H9 (cell line): ENCODE measurements around the gene SENP8. TPM values are rescaled to one million over a fixed set of nuclear protein-coding genes. Genes with fewer than 3 reads are reported as not detected.

Source experiments
- DNase-seq: peaks from one replicate; pipeline ENCODE4 v3.0.0-alpha.2; 2017
- H2AFZ ChIP-seq: one replicate; pipeline ENCODE4 v1.6.1; 2013; ENCODE audit warnings: mild to moderate bottlenecking, low read length, control low read depth, moderate library complexity
- H2AK5ac ChIP-seq: 2 replicates; pipeline ENCODE4 v1.6.1; 2013; ENCODE audit warnings: low read length, control low read depth, mixed read lengths; ENCODE audit not compliant: insufficient read length
- H2BK120ac ChIP-seq: one replicate; pipeline ENCODE4 v1.6.1; 2013; ENCODE audit warnings: low read depth, mild to moderate bottlenecking, low read length, control low read depth, inconsistent platforms; ENCODE audit not compliant: poor library complexity, severe bottlenecking
- H2BK12ac ChIP-seq: 2 replicates; pipeline ENCODE4 v1.6.1; 2013; ENCODE audit warnings: low read length, control low read depth, mixed read lengths, low read depth; ENCODE audit not compliant: insufficient read length
- H2BK15ac ChIP-seq: 2 replicates; pipeline ENCODE4 v1.6.1; 2013; ENCODE audit warnings: low read depth, low read length, control low read depth
- H2BK20ac ChIP-seq: one replicate; pipeline ENCODE4 v1.6.1; 2013; ENCODE audit warnings: low read depth, mild to moderate bottlenecking, low read length, control low read depth, inconsistent platforms; ENCODE audit not compliant: poor library complexity, severe bottlenecking
- H2BK5ac ChIP-seq: 2 replicates; pipeline ENCODE4 v1.6.1; 2013; ENCODE audit warnings: low read length, control low read depth, mixed read lengths; ENCODE audit not compliant: insufficient read length
- H3K14ac ChIP-seq: 2 replicates; pipeline ENCODE4 v1.6.1; 2013; ENCODE audit warnings: low read length, control low read depth; ENCODE audit not compliant: insufficient read depth
- H3K18ac ChIP-seq: 2 replicates; pipeline ENCODE4 v1.6.1; 2013; ENCODE audit warnings: low read depth, mild to moderate bottlenecking, mixed read lengths, low read length, control low read depth; ENCODE audit not compliant: insufficient read length
- H3K23ac ChIP-seq: 2 replicates; pipeline ENCODE4 v1.6.1; 2013; ENCODE audit warnings: low read length, control low read depth, mixed read lengths, low read depth; ENCODE audit not compliant: insufficient read length
- H3K23me2 ChIP-seq: 2 replicates; pipeline ENCODE4 v1.6.1; 2013; ENCODE audit warnings: low read depth, mild to moderate bottlenecking, mixed read lengths, low read length, control low read depth; ENCODE audit not compliant: insufficient read length, poor library complexity, severe bottlenecking
- H3K27ac ChIP-seq: 2 replicates; pipeline ENCODE4 v1.5.1; 2013; ENCODE audit warnings: low read length, control low read depth, mixed read lengths, low read depth; ENCODE audit not compliant: insufficient read length
- H3K27me3 ChIP-seq: 2 replicates; pipeline ENCODE4 v1.6.1; 2013; ENCODE audit warnings: low read length, control low read depth, inconsistent platforms; ENCODE audit not compliant: insufficient read depth
- H3K4ac ChIP-seq: 2 replicates; pipeline ENCODE4 v1.6.1; 2013; ENCODE audit warnings: low read depth, mild to moderate bottlenecking, control low read depth, inconsistent platforms, low read length, moderate library complexity
- H3K4me1 ChIP-seq: 2 replicates; pipeline ENCODE4 v1.6.1; 2013; ENCODE audit warnings: low read length, control low read depth, inconsistent platforms; ENCODE audit not compliant: insufficient read depth
- H3K4me2 ChIP-seq: 2 replicates; pipeline ENCODE4 v1.6.1; 2013; ENCODE audit warnings: low read length, control low read depth, mixed read lengths; ENCODE audit not compliant: insufficient read length, insufficient read depth
- H3K56ac ChIP-seq: 2 replicates; pipeline ENCODE4 v1.6.1; 2013; ENCODE audit warnings: low read depth, mild to moderate bottlenecking, mixed read lengths, low read length, control low read depth; ENCODE audit not compliant: insufficient read length
- H3K79me1 ChIP-seq: 2 replicates; pipeline ENCODE4 v1.6.1; 2013; ENCODE audit warnings: low read depth, mild to moderate bottlenecking, moderate library complexity, low read length, control low read depth, inconsistent platforms; ENCODE audit not compliant: insufficient read depth, poor library complexity, severe bottlenecking
- H3K79me2 ChIP-seq: 2 replicates; pipeline ENCODE4 v1.6.1; 2013; ENCODE audit warnings: low read length, control low read depth, inconsistent platforms; ENCODE audit not compliant: insufficient read depth
- H3K9ac ChIP-seq: 2 replicates; pipeline ENCODE4 v1.6.1; 2013; ENCODE audit warnings: low read length, control low read depth, mixed read lengths; ENCODE audit not compliant: insufficient read length; ENCODE audit errors: extremely low read depth
- H3K9me3 ChIP-seq: one replicate; pipeline ENCODE4 v1.6.1; 2013; ENCODE audit warnings: low read depth, low read length, inconsistent platforms; ENCODE audit not compliant: control insufficient read depth
- H3T11ph ChIP-seq: one replicate; pipeline ENCODE4 v1.6.1; 2013; ENCODE audit warnings: mild to moderate bottlenecking, low read length, control low read depth, inconsistent platforms
- H4K20me1 ChIP-seq: one replicate; pipeline ENCODE4 v1.6.1; 2013; ENCODE audit not compliant: control insufficient read depth, insufficient read length, insufficient read depth
- H4K5ac ChIP-seq: 2 replicates; pipeline ENCODE4 v1.6.1; 2013; ENCODE audit warnings: low read depth, mild to moderate bottlenecking, mixed read lengths, low read length, control low read depth; ENCODE audit not compliant: insufficient read length
- H4K8ac ChIP-seq: replicated peaks from 2 replicates; pipeline ENCODE4 v1.6.1; 2013; ENCODE audit warnings: low read length, control low read depth, mixed read lengths, low read depth; ENCODE audit not compliant: insufficient read length
- H4K91ac ChIP-seq: 2 replicates; pipeline ENCODE4 v1.6.1; 2013; ENCODE audit warnings: low read depth, mild to moderate bottlenecking, moderate library complexity, mixed read lengths, low read length, control low read depth; ENCODE audit not compliant: insufficient read length
- H3K27ac Mint-ChIP-seq, 3 experiments: 2 replicates in 2 of 3; 3 replicates in 1 of 3; pipeline ENCODE4 v1.8.0; 2020 to 2021; ENCODE audit warnings: mixed read lengths in 3 of 3, mild to moderate bottlenecking in 1 of 3, moderate library complexity in 1 of 3
- H3K27me3 Mint-ChIP-seq: 2 replicates; pipeline ENCODE4 v1.8.0; 2021; ENCODE audit warnings: low read depth, mild to moderate bottlenecking, moderate library complexity, mixed read lengths
- H3K36me3 Mint-ChIP-seq, 3 experiments: 2 replicates in 2 of 3; 3 replicates in 1 of 3; pipeline ENCODE4 v1.8.0; 2020 to 2021; ENCODE audit warnings: low read depth in 3 of 3, mixed read lengths in 3 of 3; ENCODE audit not compliant: insufficient read depth in 1 of 3
- H3K4me1 Mint-ChIP-seq, 2 experiments: 2 replicates each; pipeline ENCODE4 v1.8.0; 2020; ENCODE audit warnings: mixed read lengths in 2 of 2
- H3K4me3 Mint-ChIP-seq, 2 experiments: 2 replicates in 1 of 2; 3 replicates in 1 of 2; pipeline ENCODE4 v1.8.0; 2020 to 2021; ENCODE audit warnings: mild to moderate bottlenecking in 2 of 2, mixed read lengths in 2 of 2, moderate library complexity in 1 of 2
- H3K9me3 Mint-ChIP-seq, 2 experiments: 2 replicates in 1 of 2; 3 replicates in 1 of 2; pipeline ENCODE4 v1.8.0; 2020; ENCODE audit warnings: mild to moderate bottlenecking in 2 of 2, mixed read lengths in 2 of 2, moderate library complexity in 1 of 2
- WGBS: extraction: QIAGEN DNeasy Blood & Tissue Kit; methylation state at CpG from one replicate; pipeline ENCODE4 v1.1.7; 2013; ENCODE audit warnings: missing lambda C conversion rate, low lambda C conversion rate, mixed read lengths; ENCODE audit not compliant: insufficient read length; ENCODE audit errors: extremely low coverage; 5-methylcytosine and 5-hydroxymethylcytosine counted together
- total RNA-seq: library from RNA; stranded (reverse); gene quantifications from 2 replicates; pipeline ENCODE4 v1.2.1, GENCODE V29; 2021
- TF ChIP-seq, protein P1 (sequence below): fragments of 200-600 bp; sonication (generic); conservative IDR thresholded peaks from 3 replicates; pipeline ENCODE4 v1.8.0; 2021; ENCODE audit warnings: antibody characterized with exemption, mild to moderate bottlenecking

SENP8 gene
- total RNA-seq, 1 experiment from 2014 or later = 4.8 TPM

GRCh38 chr15:72116731-72117485 is 1.3 kb upstream of the SENP8 start:
- Histone ChIP-seq H3K79me2 (0 out of 2 replicates have a peak, but pooled peaks cover 2% of the 10 kb centered on the region), H2BK20ac (no peak overlapping the region), H3K14ac (no peak overlapping the region), H3K56ac (no peak overlapping the region), H2BK12ac (no peak overlapping the region), H3K4ac (no peak overlapping the region), H2BK5ac (no peak overlapping the region), H3K18ac (no peak overlapping the region), H3K4me2 (peak overlapping the region; percentile 85), H4K8ac (no peak overlapping the region), H3K27ac (no peak overlapping the region), H3K23ac (no peak overlapping the region), H2AK5ac (no peak overlapping the region), H3T11ph (no peak overlapping the region), H2BK15ac (no peak overlapping the region), H3K27me3 (no peaks in the 10 kb centered on the region), H2BK120ac (no peak overlapping the region), H4K5ac (no peak overlapping the region), H2AFZ (no peak overlapping the region), H4K91ac (no peak overlapping the region), H3K4me1 (peaks cover 2% of the 10 kb centered on the region; the same call in 1 of the 2 replicates), H3K23me2 (peaks cover 13% of the 10 kb centered on the region), H4K20me1 (peaks cover 3% of the 10 kb centered on the region), H3K9me3 (no peaks in the 10 kb centered on the region), H3K79me1 (no peaks in the 10 kb centered on the region), H3K9ac (peak overlapping the region; percentile 28)
- no peak for DNase-seq
- Mint-ChIP-seq H3K36me3 (no peaks in the 10 kb centered on the region), H3K27ac (peak overlapping the region; percentile 52 to 82 (median 57); a peak in 6 of 7 replicates), H3K9me3 (no peaks in the 10 kb centered on the region), H3K4me3 (peak overlapping the region; percentile 98), H3K27me3 (no peaks in the 10 kb centered on the region), H3K4me1 (peaks cover 23 to 27% of the 10 kb centered on the region in 2 experiments)
- TF ChIP-seq, protein P1, sequence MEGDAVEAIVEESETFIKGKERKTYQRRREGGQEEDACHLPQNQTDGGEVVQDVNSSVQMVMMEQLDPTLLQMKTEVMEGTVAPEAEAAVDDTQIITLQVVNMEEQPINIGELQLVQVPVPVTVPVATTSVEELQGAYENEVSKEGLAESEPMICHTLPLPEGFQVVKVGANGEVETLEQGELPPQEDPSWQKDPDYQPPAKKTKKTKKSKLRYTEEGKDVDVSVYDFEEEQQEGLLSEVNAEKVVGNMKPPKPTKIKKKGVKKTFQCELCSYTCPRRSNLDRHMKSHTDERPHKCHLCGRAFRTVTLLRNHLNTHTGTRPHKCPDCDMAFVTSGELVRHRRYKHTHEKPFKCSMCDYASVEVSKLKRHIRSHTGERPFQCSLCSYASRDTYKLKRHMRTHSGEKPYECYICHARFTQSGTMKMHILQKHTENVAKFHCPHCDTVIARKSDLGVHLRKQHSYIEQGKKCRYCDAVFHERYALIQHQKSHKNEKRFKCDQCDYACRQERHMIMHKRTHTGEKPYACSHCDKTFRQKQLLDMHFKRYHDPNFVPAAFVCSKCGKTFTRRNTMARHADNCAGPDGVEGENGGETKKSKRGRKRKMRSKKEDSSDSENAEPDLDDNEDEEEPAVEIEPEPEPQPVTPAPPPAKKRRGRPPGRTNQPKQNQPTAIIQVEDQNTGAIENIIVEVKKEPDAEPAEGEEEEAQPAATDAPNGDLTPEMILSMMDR = no peak
- WGBS = no CpG with 5 or more reads among the region's 24 CpGs
